ENCODE data around the gene LDAH. TPM values are rescaled to one million over a fixed set of nuclear protein-coding genes. Genes with fewer than 3 reads are reported as not detected.

LDAH gene
- total RNA-seq, 2 donors from 2014 or later: 31.0 to 37.1 TPM

- H3K27ac Mint-ChIP-seq: no peak overlapping the region
Measured at GRCh38 chr2:20641123-20641985, 181.5 kb downstream of the LDAH start.

GRCh38 chr2:20640411-20641122, 182.3 kb downstream of the LDAH start:
- no peaks in the 10 kb centered on the region for H3K36me3 Mint-ChIP-seq
- ATAC-seq: no peak
- H3K4me1 Mint-ChIP-seq (ENCODE audit: low read depth in 2 of 2): peaks cover 6 to 9% of the 10 kb centered on the region in 2 donors
- H3K9me3 Mint-ChIP-seq: no peaks in the 10 kb centered on the region
- no peak for DNase-seq (ENCODE audit: low spot score)
- H3K27ac Mint-ChIP-seq: no peak overlapping the region
- no peaks in the 10 kb centered on the region for H3K27me3 Mint-ChIP-seq
- no peak overlapping the region for H3K4me3 Mint-ChIP-seq

More at GRCh38 chr2:20641123-20641985, 181.5 kb downstream of the LDAH start:
- H3K27me3 Mint-ChIP-seq: no peaks in the 10 kb centered on the region
- ATAC-seq: no peak
- no peak overlapping the region for H3K4me3 Mint-ChIP-seq
- no peaks in the 10 kb centered on the region for H3K9me3 Mint-ChIP-seq
- peaks cover 6% of the 10 kb centered on the region in 2 donors for H3K4me1 Mint-ChIP-seq (ENCODE audit: low read depth in 2 of 2)
- DNase-seq (ENCODE audit: low spot score): no peak
- H3K36me3 Mint-ChIP-seq: no peaks in the 10 kb centered on the region

GRCh38 chr2:20638646-20639430, 184.1 kb downstream of the LDAH start:
- no peaks in the 10 kb centered on the region for H3K27me3 Mint-ChIP-seq
- H3K27ac Mint-ChIP-seq: no peak overlapping the region
- no peak overlapping the region for H3K4me3 Mint-ChIP-seq
- DNase-seq (ENCODE audit: low spot score) (no peak), ATAC-seq (no peak)
- no peaks in the 10 kb centered on the region for H3K36me3 Mint-ChIP-seq
- H3K9me3 Mint-ChIP-seq: no peaks in the 10 kb centered on the region
- H3K4me1 Mint-ChIP-seq (ENCODE audit: low read depth in 2 of 2): peaks cover 6 to 13% of the 10 kb centered on the region in 2 donors

GRCh38 chr2:20638014-20638413, 184.9 kb downstream of the LDAH start:
- ATAC-seq (no peak), DNase-seq (ENCODE audit: low spot score) (no peak)
- no peaks in the 10 kb centered on the region for H3K36me3 Mint-ChIP-seq

GRCh38 chr2:20637147-20637546, 185.8 kb downstream of the LDAH start:
- ATAC-seq (no peak), DNase-seq (ENCODE audit: low spot score) (no peak)
- Mint-ChIP-seq H3K36me3 (no peaks in the 10 kb centered on the region), H3K27ac (no peak overlapping the region), H3K4me3 (no peak overlapping the region), H3K27me3 (no peaks in the 10 kb centered on the region), H3K4me1 (ENCODE audit: low read depth in 2 of 2) (peaks cover 5 to 13% of the 10 kb centered on the region in 2 donors), H3K9me3 (no peaks in the 10 kb centered on the region)

More at GRCh38 chr2:20638014-20638413, 184.9 kb downstream of the LDAH start:
- Mint-ChIP-seq H3K4me1 (ENCODE audit: low read depth in 2 of 2) (peaks cover 6 to 14% of the 10 kb centered on the region in 2 donors), H3K27me3 (no peaks in the 10 kb centered on the region), H3K4me3 (no peak overlapping the region), H3K9me3 (no peaks in the 10 kb centered on the region), H3K27ac (no peak overlapping the region)

GRCh38 chr2:20635675-20636584, 187.0 kb downstream of the LDAH start:
- peak; percentile 68 to 84 for ATAC-seq
- no peak for DNase-seq (ENCODE audit: low spot score)

GRCh38 chr2:20635113-20635510, 187.8 kb downstream of the LDAH start:
- Mint-ChIP-seq H3K36me3 (no peaks in the 10 kb centered on the region), H3K9me3 (no peaks in the 10 kb centered on the region)
- no peak for DNase-seq (ENCODE audit: low spot score)

More at GRCh38 chr2:20635675-20636584, 187.0 kb downstream of the LDAH start:
- no peak overlapping the region for H3K27ac Mint-ChIP-seq
- H3K4me3 Mint-ChIP-seq: no peak overlapping the region
- peaks cover 0 to 11% of the 10 kb centered on the region in 2 donors for H3K4me1 Mint-ChIP-seq (ENCODE audit: low read depth in 2 of 2)
- H3K9me3 Mint-ChIP-seq: no peaks in the 10 kb centered on the region
- no peaks in the 10 kb centered on the region for H3K36me3 Mint-ChIP-seq
- no peaks in the 10 kb centered on the region for H3K27me3 Mint-ChIP-seq

GRCh38 chr2:20634507-20635112, 188.3 kb downstream of the LDAH start:
- no peaks in the 10 kb centered on the region for H3K36me3 Mint-ChIP-seq
- DNase-seq (ENCODE audit: low spot score) (no peak), ATAC-seq (no peak)
- H3K27ac Mint-ChIP-seq: no peak overlapping the region
- peaks cover 0 to 11% of the 10 kb centered on the region in 2 donors for H3K4me1 Mint-ChIP-seq (ENCODE audit: low read depth in 2 of 2)
- no peak overlapping the region for H3K4me3 Mint-ChIP-seq
- H3K9me3 Mint-ChIP-seq: no peaks in the 10 kb centered on the region
- no peaks in the 10 kb centered on the region for H3K27me3 Mint-ChIP-seq

More at GRCh38 chr2:20635113-20635510, 187.8 kb downstream of the LDAH start:
- H3K4me3 Mint-ChIP-seq: no peak overlapping the region
- no peak overlapping the region for H3K27ac Mint-ChIP-seq
- no peak for ATAC-seq
- peaks cover 0 to 11% of the 10 kb centered on the region in 2 donors for H3K4me1 Mint-ChIP-seq (ENCODE audit: low read depth in 2 of 2)
- no peaks in the 10 kb centered on the region for H3K27me3 Mint-ChIP-seq

Other genes starting within 250 kb of the LDAH start
- 1 to 10 TPM; 5.8 to 9.3 TPM for gene HS1BP3, start 172.0 kb downstream of the LDAH start, total RNA-seq
- under 1 TPM in 1 of 2 donors, not detected in 1; 0.02 TPM for gene GDF7, start 156.0 kb downstream of the LDAH start, total RNA-seq
- not detected for gene APOB, start 221.0 kb upstream of the LDAH start, total RNA-seq

All from natural killer cell treated with Interleukin-12 subunit alpha and Interleukin-12 subunit beta and Interleukin-15 and Interleukin-18, amount 100 ng/mL, for 72 hours (primary cell).